ENCODE results near the gene FRZB. TPM values are rescaled to one million over a fixed set of nuclear protein-coding genes. Genes with fewer than 3 reads are reported as not detected.

Gene FRZB
- total RNA-seq, 3 donors from 2014 or later = 1.8 to 12.0 (median 2.9) TPM

GRCh38 chr2:182870227-182870626 is 3.8 kb upstream of the FRZB start:
- TF ChIP-seq POLR2A (IDR thresholded peaks at IDR 0.05) (no peak), CTCF (IDR thresholded peaks at IDR 0.05) (no peak), POLR2AphosphoS5 (IDR thresholded peaks at IDR 0.05) (no peak)

GRCh38 chr2:182868054-182868796 is 1.8 kb upstream of the FRZB start:
- intact Hi-C loops (cut with DNase I; ENCODE audit: low total_unique reads) = loop anchor here (10.0 kb wide), 1 partner anchor 123 kb away; no protein-coding TSS in a partner anchor
- Histone ChIP-seq H3K36me3 (no peaks in the 10 kb centered on the region), H3K27ac (no peak overlapping the region), H3K4me1 (peaks cover 0 to 4% of the 10 kb centered on the region in 2 donors), H3K27me3 (no peaks in the 10 kb centered on the region), H3K9me3 (no peaks in the 10 kb centered on the region), H3K4me3 (no peak overlapping the region)
- no peak for TF ChIP-seq CTCF (IDR thresholded peaks at IDR 0.05)
- TF ChIP-seq POLR2A (IDR thresholded peaks at IDR 0.05) = no peak
- no peak for TF ChIP-seq POLR2AphosphoS5 (IDR thresholded peaks at IDR 0.05)
- no peak for DNase-seq (ENCODE audit: low spot score in 2 of 2)

More at GRCh38 chr2:182870227-182870626, 3.8 kb upstream of the FRZB start:
- H3K4me3 ChIP-seq = no peak overlapping the region
- intact Hi-C loops (cut with DNase I; ENCODE audit: low total_unique reads) = no loop called here
- no peaks in the 10 kb centered on the region for H3K27me3 ChIP-seq
- DNase-seq (ENCODE audit: low spot score in 2 of 2) = no peak
- H3K36me3 ChIP-seq = no peaks in the 10 kb centered on the region
- peaks cover 0 to 4% of the 10 kb centered on the region in 2 donors for H3K4me1 ChIP-seq
- H3K9me3 ChIP-seq = no peaks in the 10 kb centered on the region
- H3K27ac ChIP-seq = no peak overlapping the region

- Histone ChIP-seq H3K4me1 (peaks cover 0 to 4% of the 10 kb centered on the region in 2 donors), H3K27ac (peak overlapping the region; percentile 72 to 73), H3K36me3 (no peaks in the 10 kb centered on the region), H3K4me3 (peak overlapping the region; percentile 39 to 72 (median 61)), H3K27me3 (no peaks in the 10 kb centered on the region), H3K9me3 (no peaks in the 10 kb centered on the region)
- no peak for TF ChIP-seq POLR2A (IDR thresholded peaks at IDR 0.05)
- no peak for TF ChIP-seq POLR2AphosphoS5 (IDR thresholded peaks at IDR 0.05)
- no peak for TF ChIP-seq CTCF (IDR thresholded peaks at IDR 0.05)
- intact Hi-C loops (cut with DNase I; ENCODE audit: low total_unique reads) = loop anchor here (10.0 kb wide), 1 partner anchor 123 kb away; no protein-coding TSS in a partner anchor
- no peak for DNase-seq (ENCODE audit: low spot score in 2 of 2)
Measured at GRCh38 chr2:182867426-182868053, 1.1 kb upstream of the FRZB start.

- Histone ChIP-seq H3K4me1 (peaks cover 0 to 4% of the 10 kb centered on the region in 2 donors), H3K27me3 (no peaks in the 10 kb centered on the region)
- peak in 1 of 2 donors; percentile 24 for DNase-seq (ENCODE audit: low spot score in 2 of 2)
Measured at GRCh38 chr2:182866095-182866460, 359 bp downstream of the FRZB start.

More at GRCh38 chr2:182866095-182866460, 359 bp downstream of the FRZB start:
- peak overlapping the region; percentile 72 to 73 for H3K27ac ChIP-seq
- no peak for TF ChIP-seq POLR2AphosphoS5 (IDR thresholded peaks at IDR 0.05)
- no peak for TF ChIP-seq CTCF (IDR thresholded peaks at IDR 0.05)
- no peak for TF ChIP-seq POLR2A (IDR thresholded peaks at IDR 0.05)
- H3K9me3 ChIP-seq = no peaks in the 10 kb centered on the region
- intact Hi-C loops (cut with DNase I; ENCODE audit: low total_unique reads) = loop anchor here (10.0 kb wide), 1 partner anchor 121 kb away; no protein-coding TSS in a partner anchor
- H3K4me3 ChIP-seq = peak overlapping the region; percentile 39 to 72 (median 61)
- no peaks in the 10 kb centered on the region for H3K36me3 ChIP-seq
